WERI-Rb-1 (cell line): Measurements from ENCODE around the gene UBASH3A.

Experiments
- DNase-seq: peaks from one replicate; pipeline ENCODE4 v3.0.0-alpha.2; 2020
- H3K27ac ChIP-seq: fragments of 250-450 bp; sonication (Bioruptor Pico); 2 replicates; pipeline ENCODE4 v1.5.1; 2020; ENCODE audit warnings: mild to moderate bottlenecking, moderate library complexity
- H3K27me3 ChIP-seq: fragments of 250-450 bp; sonication (Bioruptor Pico); 2 replicates; pipeline ENCODE4 v1.5.1; 2021; ENCODE audit warnings: mild to moderate bottlenecking, low read depth, moderate library complexity; ENCODE audit not compliant: insufficient read depth, severe bottlenecking
- H3K36me3 ChIP-seq: fragments of 250-450 bp; sonication (Bioruptor Pico); 2 replicates; pipeline ENCODE4 v1.5.1; 2020; ENCODE audit warnings: mild to moderate bottlenecking, moderate library complexity
- H3K4me3 ChIP-seq: 2 replicates; pipeline ENCODE4 v1.5.1; 2011; ENCODE audit warnings: low read depth, mild to moderate bottlenecking, control low read depth, low read length
- H3K9me3 ChIP-seq: fragments of 250-450 bp; sonication (Bioruptor Pico); 2 replicates; pipeline ENCODE4 v1.5.1; 2021; ENCODE audit warnings: mild to moderate bottlenecking, moderate library complexity; ENCODE audit not compliant: severe bottlenecking
- TF ChIP-seq, protein P1 (sequence below): IDR thresholded peaks from 2 replicates; pipeline ENCODE4 v1.5.1; 2011; ENCODE audit warnings: low read depth, mild to moderate bottlenecking, control low read depth, inconsistent platforms, low read length

The UBASH3A gene

DNA sequence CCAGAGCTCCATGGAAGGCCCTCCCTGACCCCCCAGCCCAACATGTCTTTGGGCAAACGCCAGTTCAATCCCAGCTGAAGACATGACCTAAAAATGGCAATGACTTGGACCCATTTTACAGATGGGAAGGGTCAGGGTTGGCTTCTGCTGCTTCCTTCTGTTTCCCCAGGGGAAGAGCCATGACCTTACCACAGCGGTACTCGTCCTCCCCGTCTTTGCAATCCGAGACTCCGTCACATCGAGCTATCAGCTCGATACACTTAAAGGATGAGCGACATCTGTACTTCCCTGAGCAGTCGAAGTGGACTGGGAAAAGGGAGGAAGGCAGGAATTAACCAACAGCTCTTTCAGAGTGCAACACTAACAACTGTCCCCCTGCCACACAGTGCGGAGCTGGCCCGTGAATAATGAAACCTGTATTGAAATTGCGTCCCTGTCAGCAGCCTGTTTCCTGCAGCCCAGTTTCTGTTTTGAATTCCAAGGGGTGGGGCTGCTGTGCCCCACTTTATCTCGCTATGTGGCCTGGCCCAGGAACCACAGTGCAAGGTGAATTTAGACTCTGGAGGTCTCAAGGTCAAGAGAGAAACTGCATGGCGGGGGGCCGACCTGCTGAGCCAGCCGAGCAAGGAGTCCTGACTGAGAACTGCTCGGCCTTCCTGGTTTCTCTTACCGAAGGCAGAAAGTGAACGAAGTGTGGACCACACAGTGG lies 14.8 kb upstream of the UBASH3A start:
- TF ChIP-seq, protein P1, sequence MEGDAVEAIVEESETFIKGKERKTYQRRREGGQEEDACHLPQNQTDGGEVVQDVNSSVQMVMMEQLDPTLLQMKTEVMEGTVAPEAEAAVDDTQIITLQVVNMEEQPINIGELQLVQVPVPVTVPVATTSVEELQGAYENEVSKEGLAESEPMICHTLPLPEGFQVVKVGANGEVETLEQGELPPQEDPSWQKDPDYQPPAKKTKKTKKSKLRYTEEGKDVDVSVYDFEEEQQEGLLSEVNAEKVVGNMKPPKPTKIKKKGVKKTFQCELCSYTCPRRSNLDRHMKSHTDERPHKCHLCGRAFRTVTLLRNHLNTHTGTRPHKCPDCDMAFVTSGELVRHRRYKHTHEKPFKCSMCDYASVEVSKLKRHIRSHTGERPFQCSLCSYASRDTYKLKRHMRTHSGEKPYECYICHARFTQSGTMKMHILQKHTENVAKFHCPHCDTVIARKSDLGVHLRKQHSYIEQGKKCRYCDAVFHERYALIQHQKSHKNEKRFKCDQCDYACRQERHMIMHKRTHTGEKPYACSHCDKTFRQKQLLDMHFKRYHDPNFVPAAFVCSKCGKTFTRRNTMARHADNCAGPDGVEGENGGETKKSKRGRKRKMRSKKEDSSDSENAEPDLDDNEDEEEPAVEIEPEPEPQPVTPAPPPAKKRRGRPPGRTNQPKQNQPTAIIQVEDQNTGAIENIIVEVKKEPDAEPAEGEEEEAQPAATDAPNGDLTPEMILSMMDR = no peak
- Histone ChIP-seq H3K27ac (no peak overlapping the region), H3K36me3 (no peaks in the 10 kb centered on the region), H3K27me3 (no peaks in the 10 kb centered on the region), H3K9me3 (peaks cover 4% of the 10 kb centered on the region), H3K4me3 (no peak overlapping the region)
- DNase-seq = no peak

DNA sequence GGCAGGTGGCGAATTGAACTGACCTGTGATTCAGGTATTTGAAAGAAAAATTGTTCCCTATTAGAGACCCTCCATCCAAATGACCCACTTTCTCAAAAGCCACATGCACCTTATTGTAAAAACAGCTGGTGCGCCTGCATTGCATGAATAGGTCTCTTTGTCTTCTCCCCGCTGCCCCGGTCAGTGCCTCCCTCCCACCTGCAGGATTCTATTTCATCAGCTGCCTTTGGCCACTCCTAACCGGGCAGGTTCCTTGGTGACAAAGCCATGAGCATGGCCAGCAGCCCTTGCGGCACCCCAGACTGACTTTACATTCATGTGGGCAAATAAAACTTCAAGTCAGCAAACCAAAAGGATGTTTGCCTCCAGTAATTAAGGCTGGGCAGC lies 14.3 kb upstream of the UBASH3A start:
- Histone ChIP-seq H3K27ac (no peak overlapping the region), H3K9me3 (peaks cover 4% of the 10 kb centered on the region), H3K4me3 (no peak overlapping the region), H3K36me3 (no peaks in the 10 kb centered on the region), H3K27me3 (no peaks in the 10 kb centered on the region)
- TF ChIP-seq, protein P1 = no peak
- no peak for DNase-seq

DNA sequence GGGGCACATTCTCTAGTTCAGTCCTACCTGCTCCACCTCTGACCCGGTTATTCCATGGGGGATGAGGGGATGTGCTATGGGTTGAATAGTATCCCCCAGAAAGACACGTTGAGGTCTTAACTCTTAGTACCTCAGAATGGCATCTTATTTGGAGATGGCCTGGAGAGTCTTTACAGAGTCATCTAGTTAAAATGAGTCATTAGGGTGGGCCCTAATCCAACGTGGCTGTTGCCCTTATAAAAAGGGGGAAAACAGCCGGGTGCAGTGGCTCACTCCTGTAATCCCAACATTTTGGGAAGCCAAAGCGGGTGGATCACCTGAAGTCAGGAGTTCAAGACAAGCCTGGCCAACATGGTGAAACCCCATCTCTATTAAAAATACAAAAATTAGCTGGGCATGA lies 13.5 kb upstream of the UBASH3A start:
- no peak for DNase-seq
- H3K36me3 ChIP-seq = no peaks in the 10 kb centered on the region
- H3K9me3 ChIP-seq = peaks cover 4% of the 10 kb centered on the region
- no peaks in the 10 kb centered on the region for H3K27me3 ChIP-seq
- TF ChIP-seq, protein P1 = no peak
- no peak overlapping the region for H3K4me3 ChIP-seq
- no peak overlapping the region for H3K27ac ChIP-seq

DNA sequence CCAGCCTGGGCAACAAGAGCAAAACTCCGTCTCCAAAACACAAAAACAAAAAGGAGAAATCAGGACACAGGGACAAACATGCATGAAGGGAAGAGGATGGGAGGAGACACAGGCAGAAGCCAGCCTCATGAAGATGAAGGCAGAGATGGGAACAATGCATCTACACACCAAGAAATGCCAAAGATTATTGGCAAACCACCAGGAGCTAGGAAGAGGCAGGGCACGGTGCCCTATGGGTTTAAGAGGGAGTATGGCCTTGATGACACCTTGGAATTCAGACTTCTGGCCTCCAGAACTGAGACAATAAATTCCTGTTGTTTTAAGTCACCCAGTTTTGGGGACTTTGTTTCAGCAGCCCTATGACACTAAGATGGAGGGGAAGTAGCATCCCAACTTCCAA lies 13.0 kb upstream of the UBASH3A start:
- no peak overlapping the region for H3K4me3 ChIP-seq
- H3K9me3 ChIP-seq = peaks cover 4% of the 10 kb centered on the region
- no peak overlapping the region for H3K27ac ChIP-seq
- H3K27me3 ChIP-seq = no peaks in the 10 kb centered on the region
- TF ChIP-seq, protein P1 = no peak
- no peaks in the 10 kb centered on the region for H3K36me3 ChIP-seq
- DNase-seq = no peak

DNA sequence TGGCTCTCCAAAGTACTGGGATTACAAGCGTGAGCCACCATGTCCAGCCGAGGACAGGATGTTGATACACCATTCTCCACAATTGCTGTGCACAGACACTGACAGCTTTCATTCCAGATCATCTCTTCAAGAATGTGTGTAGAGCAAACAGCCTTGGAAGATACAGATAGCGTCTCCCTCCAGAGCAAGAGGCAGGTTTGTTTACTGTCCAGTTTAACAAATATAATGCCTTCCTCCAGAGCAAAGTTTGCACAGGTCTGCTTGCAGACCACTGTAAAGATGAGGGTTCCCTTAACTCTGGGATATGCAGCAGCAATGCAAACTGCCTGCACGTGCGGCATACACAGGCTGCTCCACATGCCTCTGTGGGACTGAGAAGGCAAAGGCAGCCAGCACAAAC lies 12.4 kb upstream of the UBASH3A start:
- no peaks in the 10 kb centered on the region for H3K36me3 ChIP-seq

More for the DNA sequence above, 12.4 kb upstream of the UBASH3A start:
- Histone ChIP-seq H3K4me3 (no peak overlapping the region), H3K27me3 (no peaks in the 10 kb centered on the region), H3K9me3 (peaks cover 4% of the 10 kb centered on the region), H3K27ac (no peak overlapping the region)
- DNase-seq = no peak
- TF ChIP-seq, protein P1 = no peak
